ENCODE data around the gene FANCG. TPM values are rescaled to one million over a fixed set of nuclear protein-coding genes. Genes with fewer than 3 reads are reported as not detected.
A peak's percentile ranks its signal among the peaks of the same experiment; 100 is the strongest.

The FANCG gene
- total RNA-seq, 1 experiment from 2014 or later = 20.2 TPM

GRCh38 chr9:35074791-35075190, 5.0 kb downstream of the FANCG start:
- Mint-ChIP-seq H3K27ac (ENCODE audit: low read depth, unreplicated experiment) (no peak overlapping the region), H3K27me3 (ENCODE audit: insufficient read depth, unreplicated experiment) (no peaks in the 10 kb centered on the region), H3K9me3 (ENCODE audit: unreplicated experiment) (no peaks in the 10 kb centered on the region), H3K4me1 (ENCODE audit: insufficient read depth, unreplicated experiment) (peaks cover 26% of the 10 kb centered on the region), H3K4me3 (ENCODE audit: unreplicated experiment) (no peak overlapping the region), H3K36me3 (ENCODE audit: insufficient read depth, unreplicated experiment) (peaks cover 35% of the 10 kb centered on the region)
- POLR2A ChIA-PET = no interaction called here
- no peak for DNase-seq (ENCODE audit: unreplicated experiment)
- CTCF ChIA-PET = interaction anchor here (0.6 to 3.6 kb wide), 2 partner anchors 21 to 876 kb away, joined by 5 to 23 read pairs; partner anchors contain the start of gene PIGO
- BruUV-seq (replicated peaks) = no TSS peak
- intact Hi-C loops (cut with micrococcal nuclease) = no loop called here
- no peak for TF ChIP-seq CTCF (IDR thresholded peaks at IDR 0.05; ENCODE audit: unreplicated experiment)

- H3K27me3 Mint-ChIP-seq (ENCODE audit: insufficient read depth, unreplicated experiment) = no peaks in the 10 kb centered on the region
- no peaks in the 10 kb centered on the region for H3K9me3 Mint-ChIP-seq (ENCODE audit: unreplicated experiment)
- peaks cover 30% of the 10 kb centered on the region for H3K36me3 Mint-ChIP-seq (ENCODE audit: insufficient read depth, unreplicated experiment)
- no peak overlapping the region for H3K27ac Mint-ChIP-seq (ENCODE audit: low read depth, unreplicated experiment)
- TF ChIP-seq CTCF (IDR thresholded peaks at IDR 0.05; ENCODE audit: unreplicated experiment) = no peak
- H3K4me1 Mint-ChIP-seq (ENCODE audit: insufficient read depth, unreplicated experiment) = peaks cover 26% of the 10 kb centered on the region
- BruUV-seq (replicated peaks) = no TSS peak
- DNase-seq (ENCODE audit: unreplicated experiment) = no peak
- intact Hi-C loops (cut with micrococcal nuclease) = no loop called here
- ChIA-PET CTCF (interaction anchor here (0.6 to 1.9 kb wide), 2 partner anchors 22 to 23 kb away, joined by 3 to 5 read pairs; partner anchors contain the start of gene PIGO), POLR2A (no interaction called here)
- H3K4me3 Mint-ChIP-seq (ENCODE audit: unreplicated experiment) = no peak overlapping the region
These were observed 5.6 kb downstream of the FANCG start for GRCh38 chr9:35074141-35074540.

- Mint-ChIP-seq H3K36me3 (ENCODE audit: insufficient read depth, unreplicated experiment) (peaks cover 30% of the 10 kb centered on the region), H3K27me3 (ENCODE audit: insufficient read depth, unreplicated experiment) (no peaks in the 10 kb centered on the region), H3K4me3 (ENCODE audit: unreplicated experiment) (peak overlapping the region; percentile 92), H3K9me3 (ENCODE audit: unreplicated experiment) (no peaks in the 10 kb centered on the region), H3K27ac (ENCODE audit: low read depth, unreplicated experiment) (peak overlapping the region; percentile 92), H3K4me1 (ENCODE audit: insufficient read depth, unreplicated experiment) (peaks cover 22% of the 10 kb centered on the region)
- intact Hi-C loops (cut with micrococcal nuclease) = loop anchor here (2.0 kb wide), 1 partner anchor 24 kb away; the partner anchor contains the start of gene PIGO
- TF ChIP-seq CTCF (IDR thresholded peaks at IDR 0.05; ENCODE audit: unreplicated experiment) = no peak
- ChIA-PET POLR2A (interaction anchor here (2.9 kb wide), 1 partner anchor 27 kb away, joined by 44 read pairs; the partner anchor contains the start of gene STOML2), CTCF (interaction anchor here (0.5 to 1.9 kb wide), 2 partner anchors 23 to 620 kb away, joined by 3 to 5 read pairs; partner anchors contain the start of gene PIGO)
- no TSS peak for BruUV-seq (replicated peaks)
- no peak for DNase-seq (ENCODE audit: unreplicated experiment)
These were observed 6.5 kb downstream of the FANCG start for GRCh38 chr9:35073279-35073612.

- intact Hi-C loops (cut with micrococcal nuclease) = loop anchor here (2.0 kb wide), 1 partner anchor 24 kb away; the partner anchor contains the start of gene PIGO
- H3K4me1 Mint-ChIP-seq (ENCODE audit: insufficient read depth, unreplicated experiment) = peaks cover 22% of the 10 kb centered on the region
- peak within 1 kb of the TSS; percentile 92 for H3K4me3 Mint-ChIP-seq (ENCODE audit: unreplicated experiment)
- TF ChIP-seq CTCF (IDR thresholded peaks at IDR 0.05; ENCODE audit: unreplicated experiment) = no peak
- H3K36me3 Mint-ChIP-seq (ENCODE audit: insufficient read depth, unreplicated experiment) = peaks cover 36% of the 10 kb centered on the region
- no peaks in the 10 kb centered on the region for H3K9me3 Mint-ChIP-seq (ENCODE audit: unreplicated experiment)
- no peaks in the 10 kb centered on the region for H3K27me3 Mint-ChIP-seq (ENCODE audit: insufficient read depth, unreplicated experiment)
- DNase-seq (ENCODE audit: unreplicated experiment) = peak; percentile 98
- H3K27ac Mint-ChIP-seq (ENCODE audit: low read depth, unreplicated experiment) = peak within 1 kb of the TSS; percentile 92
- BruUV-seq (replicated peaks) = TSS peak; percentile 69
- ChIA-PET POLR2A (interaction anchor here (0.6 to 5.2 kb wide), 20 partner anchors 8 to 574 kb away, joined by 3 to 63 read pairs (median 4); partner anchors contain the start of genes ATOSB, DNAJB5, FANCG and PIGO), CTCF (interaction anchor here (0.6 to 1.9 kb wide), 3 partner anchors 24 to 493 kb away, joined by 3 to 5 read pairs (median 3); partner anchors contain the start of gene PIGO)
These were observed 7.1 kb downstream of the FANCG start, which contains the start of gene VCP for GRCh38 chr9:35072461-35073278. TSS of gene VCP (minus strand) at chr9:35072625. CDS start at chr9:35072353, 272 bp downstream.

All from MCF 10A (cell line).